K562 (cell line): ENCODE results near the gene ALKBH7. TPM values are rescaled to one million over a fixed set of nuclear protein-coding genes. Genes with fewer than 3 reads are reported as not detected.
A peak's percentile ranks its signal among the peaks of the same experiment; 100 is the strongest.

Experiments
- ADNP ChIP-seq: fragments of 200-800 bp; sonication (Bioruptor generic); IDR thresholded peaks from 2 replicates; pipeline ENCODE4 v1.6.1; 2016; ENCODE audit warnings: missing genetic modification characterization, missing compliant biosample characterization
- BRCA1 ChIP-seq, 2 experiments: fragments of 450-650 bp in 1 of 2; sonication (generic) in 1 of 2; formaldehyde crosslinking in 1 of 2; IDR thresholded peaks; 2 replicates each; pipeline versions ENCODE4 v1.5.0 to v1.6.1; 2017 to 2020; ENCODE audit warnings: mild to moderate bottlenecking in 1 of 2, missing genetic modification reagents in 1 of 2
- CBFA2T2 ChIP-seq: fragments of 450-650 bp; conservative IDR thresholded peaks from 2 replicates; pipeline ENCODE4 v1.6.1; 2017; ENCODE audit warnings: mild to moderate bottlenecking
- CTCF ChIP-seq, 3 experiments: IDR thresholded peaks in 2 of 3; conservative IDR thresholded peaks in 1 of 3; 2 replicates each; pipeline ENCODE4 v1.5.1; 2011 to 2012; ENCODE audit warnings: low read length in 3 of 3, mild to moderate bottlenecking in 3 of 3, control low read depth in 2 of 3, improper control_type of control experiment in 1 of 3, inconsistent platforms in 1 of 3, low read depth in 1 of 3, mixed read lengths in 1 of 3, moderate library complexity in 1 of 3; ENCODE audit not compliant: insufficient read depth in 2 of 3
- ETS1 ChIP-seq: conservative IDR thresholded peaks from 2 replicates; pipeline ENCODE4 v1.6.1; 2011; ENCODE audit warnings: low read depth, mild to moderate bottlenecking, low read length; ENCODE audit not compliant: control insufficient read depth
- GTF3C2 ChIP-seq: IDR thresholded peaks from 3 replicates; pipeline ENCODE4 v1.6.1; 2011; ENCODE audit warnings: borderline replicate concordance, mild to moderate bottlenecking, moderate library complexity; ENCODE audit not compliant: insufficient read length; ENCODE audit errors: extremely low read depth
- HDAC6 ChIP-seq: IDR thresholded peaks from 2 replicates; pipeline ENCODE4 v1.6.1; 2012; ENCODE audit warnings: low read depth, mild to moderate bottlenecking, control low read depth, inconsistent platforms, low read length, moderate library complexity
- JUNB ChIP-seq: fragments of 450-650 bp; formaldehyde crosslinking; conservative IDR thresholded peaks from 2 replicates; pipeline ENCODE4 v1.4.0; 2020; ENCODE audit warnings: mild to moderate bottlenecking
- KDM1A ChIP-seq, 2 experiments: fragments of 450-650 bp; IDR thresholded peaks; 2 replicates each; pipeline ENCODE4 v1.6.1; 2016; ENCODE audit warnings: mild to moderate bottlenecking in 2 of 2
- MAX ChIP-seq: sonication (generic); formaldehyde crosslinking; IDR thresholded peaks from 2 replicates; pipeline ENCODE4 v1.9.0; 2022; ENCODE audit warnings: mild to moderate bottlenecking, missing genetic modification reagents
- MIER1 ChIP-seq: fragments of 450-650 bp; IDR thresholded peaks from 2 replicates; pipeline ENCODE4 v1.6.1; 2016; ENCODE audit warnings: antibody characterized with exemption, mild to moderate bottlenecking, low read depth
- NFIC ChIP-seq: fragments of 450-650 bp; IDR thresholded peaks from 2 replicates; pipeline ENCODE4 v1.6.1; 2017; ENCODE audit warnings: mild to moderate bottlenecking, inconsistent platforms
- NRF1 ChIP-seq, 2 experiments: fragments of 450-650 bp; IDR thresholded peaks in 1 of 2; conservative IDR thresholded peaks in 1 of 2; 2 replicates each; pipeline ENCODE4 v1.6.1; 2014; ENCODE audit warnings: mild to moderate bottlenecking in 2 of 2
- POLR3A ChIP-seq: IDR thresholded peaks from 2 replicates; pipeline ENCODE4 v1.6.1; 2011; ENCODE audit warnings: borderline replicate concordance, mild to moderate bottlenecking, moderate library complexity; ENCODE audit not compliant: insufficient read length, insufficient read depth; ENCODE audit errors: extremely low read depth
- PURB ChIP-seq: sonication (generic); formaldehyde crosslinking; IDR thresholded peaks from 2 replicates; pipeline ENCODE4 v1.9.0; 2021; ENCODE audit warnings: low read depth, mild to moderate bottlenecking, missing genetic modification reagents
- RB1 ChIP-seq: fragments of 450-650 bp; IDR thresholded peaks from 2 replicates; pipeline ENCODE4 v1.6.1; 2017; ENCODE audit warnings: low read depth, mild to moderate bottlenecking
- SAFB2 ChIP-seq: fragments of 200-400 bp; formaldehyde crosslinking; IDR thresholded peaks from 2 replicates; pipeline ENCODE4 v1.6.1; 2018; ENCODE audit warnings: borderline replicate concordance, low read length, low read depth, moderate library complexity; ENCODE audit not compliant: severe bottlenecking
- SPI1 ChIP-seq: IDR thresholded peaks from 2 replicates; pipeline ENCODE4 v1.6.1; 2011; ENCODE audit warnings: low read depth, low read length, control low read depth, borderline replicate concordance
- TBP ChIP-seq: optimal IDR thresholded peaks from 2 replicates; pipeline ENCODE3; 2011; ENCODE audit warnings: low read depth, low read length, improper control_type of control experiment
- TRIM28 ChIP-seq: fragments of 450-650 bp; IDR thresholded peaks from 2 replicates; pipeline ENCODE4 v1.6.1; 2017
- ZBTB12 ChIP-seq: fragments of 250-450 bp; sonication (Bioruptor Pico); IDR thresholded peaks from 2 replicates; pipeline ENCODE4 v1.4.0; 2020
- ZNF584 ChIP-seq: fragments of 200-800 bp; sonication (Bioruptor generic); IDR thresholded peaks from 2 replicates; pipeline ENCODE4 v1.6.1; 2016; ENCODE audit warnings: low read depth, mild to moderate bottlenecking, missing genetic modification characterization, missing compliant biosample characterization
- polyA plus RNA-seq, 8 experiments: library from polyadenylated mRNA; depleted of rRNA in 4 of 8; stranded (reverse) in 5 of 8; unstranded in 3 of 8; fragments of >200 nt; fragmentation: Nextera tagmentation in 2 of 8; fragmentation: Illumina TruSeq in 1 of 8; extraction: Ambion mirVana in 2 of 8; extraction: Trizol in 1 of 8; gene quantifications; 2 replicates each; pipeline versions ENCODE4 v1.2.1 to v1.2.3, GENCODE V29; 2011 to 2014; ENCODE audit warnings: inconsistent platforms in 1 of 8, missing spikeins in 1 of 8
- total RNA-seq, 7 experiments: library from RNA; depleted of rRNA in 6 of 7; stranded (reverse); fragments of >200 nt in 6 of 7; fragmentation: Illumina TruSeq in 2 of 7; extraction: Trizol in 2 of 7; gene quantifications; 2 replicates each; pipeline versions ENCODE4 v1.2.1 to v1.2.3, GENCODE V29; 2011 to 2021; ENCODE audit warnings: low replicate concordance in 1 of 7

ALKBH7 gene
- total and polyA plus RNA-seq, 9 of the 15 experiments (the other 6 are each of a cell fraction or from before 2014, with no cell fraction given): 0.69 to 94.8 (median 17.6) TPM

GRCh38 chr19:6357174-6357573 is 15.4 kb upstream of the ALKBH7 start (continued):
- TF ChIP-seq BRCA1 (IDR thresholded peaks at IDR 0.05): no peak
- no peak for TF ChIP-seq BRCA1 (CRISPR knock-in tag; IDR thresholded peaks at IDR 0.05)
- peak; percentile 83 for TF ChIP-seq NFIC
- TF ChIP-seq TRIM28: no peak
- TF ChIP-seq HDAC6: no peak
- peak; percentile 39 for TF ChIP-seq POLR3A
- TF ChIP-seq TBP: peak; percentile 78
- TF ChIP-seq MIER1: no peak
- TF ChIP-seq MAX (CRISPR knock-in tag): peak; percentile 30; the same call in 1 of the 2 replicates
- TF ChIP-seq SAFB2: no peak
- no peak for TF ChIP-seq ZBTB12 (CRISPR knock-in tag)
- TF ChIP-seq CBFA2T2: no peak
- TF ChIP-seq KDM1A (IDR thresholded peaks at IDR 0.05): 0 out of 4 replicates have a peak, but pooled peaks of 1 of the 2 experiments have one; percentile 24
- no peak for TF ChIP-seq ZNF584
- TF ChIP-seq RB1: no peak
- no peak for TF ChIP-seq ETS1
- no peak for TF ChIP-seq CTCF (IDR thresholded peaks at IDR 0.05 in 2 of 3, conservative IDR thresholded peaks at IDR 0.05 in 1 of 3; ENCODE audit: insufficient read depth in 2 of 3, low read depth in 1 of 3, low read length in 3 of 3)
- no peak for TF ChIP-seq NRF1 (conservative IDR thresholded peaks at IDR 0.05 in 1 of 2, IDR thresholded peaks at IDR 0.05 in 1 of 2)
- TF ChIP-seq JUNB (CRISPR knock-in tag): no peak
- peak; percentile 50; the same call in 1 of the 2 replicates for TF ChIP-seq ADNP (tag)
- no peak for TF ChIP-seq PURB (CRISPR knock-in tag)
- no peak for TF ChIP-seq GTF3C2
- no peak for TF ChIP-seq SPI1
- TF ChIP-seq, all 486 proteins: peak for 9
